Measurements from ENCODE around the gene VKORC1L1. TPM values are rescaled to one million over a fixed set of nuclear protein-coding genes. Genes with fewer than 3 reads are reported as not detected.

Gene VKORC1L1
- total RNA-seq, 1 experiment from 2014 or later: 28.5 TPM

DNA sequence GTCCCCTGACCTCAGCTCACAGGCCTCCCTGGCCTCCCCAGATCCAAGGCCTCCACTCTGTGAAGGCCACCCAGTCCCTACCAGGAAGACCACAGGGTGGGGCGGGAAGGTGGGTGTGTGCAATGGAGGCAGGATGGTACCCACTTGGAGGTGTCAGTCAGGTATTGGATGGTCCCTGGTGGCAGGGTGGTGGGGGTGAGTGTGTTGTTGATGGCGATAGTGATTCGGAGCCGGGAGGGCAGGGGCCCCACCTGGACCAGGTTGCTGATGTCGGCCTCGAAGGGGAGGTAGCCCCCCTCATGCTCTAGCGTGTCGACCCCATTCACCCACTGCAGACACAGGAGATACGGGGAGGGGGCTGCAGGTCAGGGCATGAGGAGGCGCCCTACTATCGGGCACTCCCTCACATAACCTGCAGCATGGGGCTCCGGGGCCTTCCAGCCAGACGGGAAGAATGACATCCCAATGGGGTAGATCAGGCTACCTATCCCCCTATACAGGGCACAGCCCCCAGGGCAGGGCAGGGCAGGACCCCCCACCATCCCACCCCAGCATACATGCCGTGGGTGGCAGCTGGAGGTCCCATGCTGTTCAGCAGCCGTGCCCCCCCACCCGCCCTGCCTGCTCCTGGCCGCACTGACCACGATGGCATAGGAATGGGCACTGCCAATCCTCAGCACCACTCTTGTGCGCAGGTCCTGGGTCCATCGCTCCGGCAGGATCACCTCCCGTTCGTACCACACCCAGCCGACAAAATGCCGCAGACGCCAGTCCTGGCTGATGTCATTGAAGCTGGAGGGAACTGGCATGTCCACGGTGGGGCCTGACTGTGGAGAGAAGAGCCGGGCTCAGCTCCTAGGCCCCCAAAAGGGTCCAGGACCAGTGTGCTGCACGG, 107.0 kb downstream of the VKORC1L1 start:
- H3K27me3 Mint-ChIP-seq (ENCODE audit: low read depth): no peaks in the 10 kb centered on the region
- ChIA-PET POLR2A (no interaction called here), CTCF (no interaction called here)
- no peak for DNase-seq (ENCODE audit: low spot score)
- TF ChIP-seq NR2C2 (CRISPR knock-in tag; IDR thresholded peaks at IDR 0.05): no peak
- TF ChIP-seq, protein P1, sequence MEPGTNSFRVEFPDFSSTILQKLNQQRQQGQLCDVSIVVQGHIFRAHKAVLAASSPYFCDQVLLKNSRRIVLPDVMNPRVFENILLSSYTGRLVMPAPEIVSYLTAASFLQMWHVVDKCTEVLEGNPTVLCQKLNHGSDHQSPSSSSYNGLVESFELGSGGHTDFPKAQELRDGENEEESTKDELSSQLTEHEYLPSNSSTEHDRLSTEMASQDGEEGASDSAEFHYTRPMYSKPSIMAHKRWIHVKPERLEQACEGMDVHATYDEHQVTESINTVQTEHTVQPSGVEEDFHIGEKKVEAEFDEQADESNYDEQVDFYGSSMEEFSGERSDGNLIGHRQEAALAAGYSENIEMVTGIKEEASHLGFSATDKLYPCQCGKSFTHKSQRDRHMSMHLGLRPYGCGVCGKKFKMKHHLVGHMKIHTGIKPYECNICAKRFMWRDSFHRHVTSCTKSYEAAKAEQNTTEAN (CRISPR knock-in tag; IDR thresholded peaks at IDR 0.05): no peak
- H3K4me1 Mint-ChIP-seq: no peaks in the 10 kb centered on the region; the same call in 1 of the 2 replicates
- H3K4me3 Mint-ChIP-seq: peak overlapping the region; percentile 67; the same call in 1 of the 2 replicates
- no peak for ATAC-seq
- no peaks in the 10 kb centered on the region for H3K9me3 Mint-ChIP-seq
- H3K27ac Mint-ChIP-seq: no peak overlapping the region
- H3K36me3 Mint-ChIP-seq: peaks cover 11% of the 10 kb centered on the region

- ChIA-PET CTCF (no interaction called here), POLR2A (no interaction called here)
- no peak for ATAC-seq
Measured at GRCh38 chr7:65980478-65981250, 107.8 kb downstream of the VKORC1L1 start.

More at GRCh38 chr7:65980478-65981250, 107.8 kb downstream of the VKORC1L1 start:
- no peak overlapping the region for H3K27ac Mint-ChIP-seq
- H3K27me3 Mint-ChIP-seq (ENCODE audit: low read depth): no peaks in the 10 kb centered on the region
- DNase-seq (ENCODE audit: low spot score): no peak
- peak overlapping the region; percentile 67 for H3K4me3 Mint-ChIP-seq
- no peaks in the 10 kb centered on the region; the same call in 1 of the 2 replicates for H3K4me1 Mint-ChIP-seq
- H3K36me3 Mint-ChIP-seq: peaks cover 11% of the 10 kb centered on the region
- no peak for TF ChIP-seq IRF2 (CRISPR knock-in tag; IDR thresholded peaks at IDR 0.05; ENCODE audit: borderline replicate concordance, low read depth)
- TF ChIP-seq NR1H2 (CRISPR knock-in tag; IDR thresholded peaks at IDR 0.05): no peak
- TF ChIP-seq, protein P2, sequence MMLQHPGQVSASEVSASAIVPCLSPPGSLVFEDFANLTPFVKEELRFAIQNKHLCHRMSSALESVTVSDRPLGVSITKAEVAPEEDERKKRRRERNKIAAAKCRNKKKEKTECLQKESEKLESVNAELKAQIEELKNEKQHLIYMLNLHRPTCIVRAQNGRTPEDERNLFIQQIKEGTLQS (CRISPR knock-in tag; conservative IDR thresholded peaks at IDR 0.05): no peak
- no peak for TF ChIP-seq CDX4 (CRISPR knock-in tag; IDR thresholded peaks at IDR 0.05; ENCODE audit: borderline replicate concordance)
- TF ChIP-seq ZNF423 (CRISPR knock-in tag; IDR thresholded peaks at IDR 0.05): no peak
- TF ChIP-seq, protein P3, sequence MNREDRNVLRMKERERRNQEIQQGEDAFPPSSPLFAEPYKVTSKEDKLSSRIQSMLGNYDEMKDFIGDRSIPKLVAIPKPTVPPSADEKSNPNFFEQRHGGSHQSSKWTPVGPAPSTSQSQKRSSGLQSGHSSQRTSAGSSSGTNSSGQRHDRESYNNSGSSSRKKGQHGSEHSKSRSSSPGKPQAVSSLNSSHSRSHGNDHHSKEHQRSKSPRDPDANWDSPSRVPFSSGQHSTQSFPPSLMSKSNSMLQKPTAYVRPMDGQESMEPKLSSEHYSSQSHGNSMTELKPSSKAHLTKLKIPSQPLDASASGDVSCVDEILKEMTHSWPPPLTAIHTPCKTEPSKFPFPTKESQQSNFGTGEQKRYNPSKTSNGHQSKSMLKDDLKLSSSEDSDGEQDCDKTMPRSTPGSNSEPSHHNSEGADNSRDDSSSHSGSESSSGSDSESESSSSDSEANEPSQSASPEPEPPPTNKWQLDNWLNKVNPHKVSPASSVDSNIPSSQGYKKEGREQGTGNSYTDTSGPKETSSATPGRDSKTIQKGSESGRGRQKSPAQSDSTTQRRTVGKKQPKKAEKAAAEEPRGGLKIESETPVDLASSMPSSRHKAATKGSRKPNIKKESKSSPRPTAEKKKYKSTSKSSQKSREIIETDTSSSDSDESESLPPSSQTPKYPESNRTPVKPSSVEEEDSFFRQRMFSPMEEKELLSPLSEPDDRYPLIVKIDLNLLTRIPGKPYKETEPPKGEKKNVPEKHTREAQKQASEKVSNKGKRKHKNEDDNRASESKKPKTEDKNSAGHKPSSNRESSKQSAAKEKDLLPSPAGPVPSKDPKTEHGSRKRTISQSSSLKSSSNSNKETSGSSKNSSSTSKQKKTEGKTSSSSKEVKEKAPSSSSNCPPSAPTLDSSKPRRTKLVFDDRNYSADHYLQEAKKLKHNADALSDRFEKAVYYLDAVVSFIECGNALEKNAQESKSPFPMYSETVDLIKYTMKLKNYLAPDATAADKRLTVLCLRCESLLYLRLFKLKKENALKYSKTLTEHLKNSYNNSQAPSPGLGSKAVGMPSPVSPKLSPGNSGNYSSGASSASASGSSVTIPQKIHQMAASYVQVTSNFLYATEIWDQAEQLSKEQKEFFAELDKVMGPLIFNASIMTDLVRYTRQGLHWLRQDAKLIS (CRISPR knock-in tag; IDR thresholded peaks at IDR 0.05; ENCODE audit: borderline replicate concordance): no peak
- TF ChIP-seq, protein P4, sequence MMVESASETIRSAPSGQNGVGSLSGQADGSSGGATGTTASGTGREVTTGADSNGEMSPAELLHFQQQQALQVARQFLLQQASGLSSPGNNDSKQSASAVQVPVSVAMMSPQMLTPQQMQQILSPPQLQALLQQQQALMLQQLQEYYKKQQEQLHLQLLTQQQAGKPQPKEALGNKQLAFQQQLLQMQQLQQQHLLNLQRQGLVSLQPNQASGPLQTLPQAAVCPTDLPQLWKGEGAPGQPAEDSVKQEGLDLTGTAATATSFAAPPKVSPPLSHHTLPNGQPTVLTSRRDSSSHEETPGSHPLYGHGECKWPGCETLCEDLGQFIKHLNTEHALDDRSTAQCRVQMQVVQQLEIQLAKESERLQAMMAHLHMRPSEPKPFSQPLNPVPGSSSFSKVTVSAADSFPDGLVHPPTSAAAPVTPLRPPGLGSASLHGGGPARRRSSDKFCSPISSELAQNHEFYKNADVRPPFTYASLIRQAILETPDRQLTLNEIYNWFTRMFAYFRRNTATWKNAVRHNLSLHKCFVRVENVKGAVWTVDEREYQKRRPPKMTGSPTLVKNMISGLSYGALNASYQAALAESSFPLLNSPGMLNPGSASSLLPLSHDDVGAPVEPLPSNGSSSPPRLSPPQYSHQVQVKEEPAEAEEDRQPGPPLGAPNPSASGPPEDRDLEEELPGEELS (CRISPR knock-in tag; IDR thresholded peaks at IDR 0.05): no peak
- TF ChIP-seq GRHL2 (CRISPR knock-in tag; IDR thresholded peaks at IDR 0.05; ENCODE audit: insufficient replicate concordance, severe bottlenecking): no peak
- TF ChIP-seq, protein P5, sequence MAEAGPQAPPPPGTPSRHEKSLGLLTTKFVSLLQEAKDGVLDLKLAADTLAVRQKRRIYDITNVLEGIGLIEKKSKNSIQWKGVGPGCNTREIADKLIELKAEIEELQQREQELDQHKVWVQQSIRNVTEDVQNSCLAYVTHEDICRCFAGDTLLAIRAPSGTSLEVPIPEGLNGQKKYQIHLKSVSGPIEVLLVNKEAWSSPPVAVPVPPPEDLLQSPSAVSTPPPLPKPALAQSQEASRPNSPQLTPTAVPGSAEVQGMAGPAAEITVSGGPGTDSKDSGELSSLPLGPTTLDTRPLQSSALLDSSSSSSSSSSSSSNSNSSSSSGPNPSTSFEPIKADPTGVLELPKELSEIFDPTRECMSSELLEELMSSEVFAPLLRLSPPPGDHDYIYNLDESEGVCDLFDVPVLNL (CRISPR knock-in tag; IDR thresholded peaks at IDR 0.05; ENCODE audit: borderline replicate concordance, low read depth): no peak
- TF ChIP-seq, protein P6, sequence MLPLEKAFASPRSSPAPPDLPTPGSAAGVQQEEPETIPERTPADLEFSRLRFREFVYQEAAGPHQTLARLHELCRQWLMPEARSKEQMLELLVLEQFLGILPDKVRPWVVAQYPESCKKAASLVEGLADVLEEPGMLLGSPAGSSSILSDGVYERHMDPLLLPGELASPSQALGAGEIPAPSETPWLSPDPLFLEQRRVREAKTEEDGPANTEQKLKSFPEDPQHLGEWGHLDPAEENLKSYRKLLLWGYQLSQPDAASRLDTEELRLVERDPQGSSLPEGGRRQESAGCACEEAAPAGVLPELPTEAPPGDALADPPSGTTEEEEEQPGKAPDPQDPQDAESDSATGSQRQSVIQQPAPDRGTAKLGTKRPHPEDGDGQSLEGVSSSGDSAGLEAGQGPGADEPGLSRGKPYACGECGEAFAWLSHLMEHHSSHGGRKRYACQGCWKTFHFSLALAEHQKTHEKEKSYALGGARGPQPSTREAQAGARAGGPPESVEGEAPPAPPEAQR (CRISPR knock-in tag; IDR thresholded peaks at IDR 0.05): no peak
- no peak for TF ChIP-seq RORB (CRISPR knock-in tag; IDR thresholded peaks at IDR 0.05)
- no peak for TF ChIP-seq NFYB (CRISPR knock-in tag; conservative IDR thresholded peaks at IDR 0.05; ENCODE audit: low read depth)
- TF ChIP-seq SMAD3 (CRISPR knock-in tag; IDR thresholded peaks at IDR 0.05; ENCODE audit: borderline replicate concordance): no peak
- TF ChIP-seq ATF2 (CRISPR knock-in tag; IDR thresholded peaks at IDR 0.05; ENCODE audit: borderline replicate concordance, low read depth): no peak
- TF ChIP-seq, protein P7, sequence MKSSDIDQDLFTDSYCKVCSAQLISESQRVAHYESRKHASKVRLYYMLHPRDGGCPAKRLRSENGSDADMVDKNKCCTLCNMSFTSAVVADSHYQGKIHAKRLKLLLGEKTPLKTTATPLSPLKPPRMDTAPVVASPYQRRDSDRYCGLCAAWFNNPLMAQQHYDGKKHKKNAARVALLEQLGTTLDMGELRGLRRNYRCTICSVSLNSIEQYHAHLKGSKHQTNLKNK (CRISPR knock-in tag; IDR thresholded peaks at IDR 0.05): no peak
- H3K9me3 Mint-ChIP-seq: no peaks in the 10 kb centered on the region

Measured in WTC11 (cell line).